HUES64 (cell line): ENCODE results near the gene BTG2. TPM values are rescaled to one million over a fixed set of nuclear protein-coding genes. Genes with fewer than 3 reads are reported as not detected.
"Not testable (repeated sequence)": the region's sequence is repeated elsewhere in the genome, so short reads cannot be mapped to it uniquely, and the experiment has no call there.

Experiments used
- H3K27ac ChIP-seq: 2 replicates; pipeline ENCODE4 v1.7.0; 2013; ENCODE audit warnings: low read depth, low read length, inconsistent platforms
- H3K27me3 ChIP-seq: 2 replicates; pipeline ENCODE4 v1.6.1; 2013; ENCODE audit warnings: mild to moderate bottlenecking, low read length; ENCODE audit not compliant: insufficient read depth
- H3K36me3 ChIP-seq: 2 replicates; pipeline ENCODE4 v1.6.1; 2013; ENCODE audit warnings: mild to moderate bottlenecking, low read length; ENCODE audit not compliant: insufficient read depth
- H3K4me1 ChIP-seq: 2 replicates; pipeline ENCODE4 v1.6.1; 2013; ENCODE audit warnings: mild to moderate bottlenecking, low read length, moderate library complexity; ENCODE audit not compliant: insufficient read depth
- H3K4me3 ChIP-seq: 2 replicates; pipeline ENCODE4 v1.5.1; 2013; ENCODE audit warnings: mild to moderate bottlenecking, low read length, moderate library complexity
- H3K9ac ChIP-seq: 2 replicates; pipeline ENCODE4 v1.6.1; 2013; ENCODE audit warnings: mild to moderate bottlenecking, low read depth, low read length
- H3K9me3 ChIP-seq: 2 replicates; pipeline ENCODE4 v1.6.1; 2013; ENCODE audit warnings: low read depth, low read length; ENCODE audit not compliant: insufficient read depth
- WGBS: fragments of 150-250, 120-280 bp; methylation state at CpG from one replicate; pipeline ENCODE4 v1.1.7; 2013; ENCODE audit warnings: missing lambda C conversion rate; 5-methylcytosine and 5-hydroxymethylcytosine counted together
- polyA plus RNA-seq, 2 experiments: library from polyadenylated mRNA; stranded (reverse); fragments of 50-300 nt; gene quantifications; one replicate each; pipeline ENCODE4 v1.2.3, GENCODE V29; 2013

The BTG2 gene, protein sequence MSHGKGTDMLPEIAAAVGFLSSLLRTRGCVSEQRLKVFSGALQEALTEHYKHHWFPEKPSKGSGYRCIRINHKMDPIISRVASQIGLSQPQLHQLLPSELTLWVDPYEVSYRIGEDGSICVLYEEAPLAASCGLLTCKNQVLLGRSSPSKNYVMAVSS
- polyA plus RNA-seq (2013, experiment 1 of 2) = 11.1 TPM
- 15.4 TPM for polyA plus RNA-seq (2013, experiment 2 of 2)

GRCh38 chr1:203304919-203305808 lies at the start of gene BTG2:
Gene BTG2 (plus strand): TSS chr1:203305519. CDS start chr1:203305607, 88 bp downstream.
- Histone ChIP-seq H3K9me3 (no peaks in the 10 kb centered on the region), H3K4me3 (peak within 1 kb of the TSS; percentile 66), H3K27me3 (peaks cover 89% of the 10 kb centered on the region), H3K9ac (peak within 1 kb of the TSS; percentile 49), H3K27ac (peak within 1 kb of the TSS; percentile 6; the same call in 1 of the 2 replicates), H3K36me3 (no peaks in the 10 kb centered on the region), H3K4me1 (peaks cover 27% of the 10 kb centered on the region)
- 2% methylated on average over 79 of the region's 79 CpGs for WGBS

DNA sequence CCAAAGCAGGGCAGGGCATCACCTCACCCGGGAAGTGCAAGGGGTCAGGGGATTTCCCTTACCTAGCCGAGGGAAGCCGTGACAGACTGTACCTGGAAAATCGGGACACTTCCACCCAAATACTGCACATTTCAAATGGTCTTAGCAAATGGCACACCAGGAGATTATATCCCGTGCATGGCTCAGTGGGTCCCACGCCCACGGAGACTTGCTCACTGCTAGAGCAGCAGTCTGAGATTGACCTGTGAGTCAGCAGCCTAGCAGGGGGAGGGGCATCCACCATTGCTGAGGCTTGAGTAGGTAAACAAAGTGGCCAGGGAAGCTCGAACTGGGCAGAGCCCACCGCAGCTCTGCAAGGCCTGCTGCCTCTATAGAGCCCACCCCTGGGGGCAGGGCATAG lies 48.7 kb upstream of the BTG2 start:
- not testable (repeated sequence) for H3K4me1 ChIP-seq, H3K27ac ChIP-seq, H3K9me3 ChIP-seq, H3K36me3 ChIP-seq, H3K9ac ChIP-seq, H3K27me3 ChIP-seq, H3K4me3 ChIP-seq
- 87% methylated on average over 9 of the region's 9 CpGs for WGBS

DNA sequence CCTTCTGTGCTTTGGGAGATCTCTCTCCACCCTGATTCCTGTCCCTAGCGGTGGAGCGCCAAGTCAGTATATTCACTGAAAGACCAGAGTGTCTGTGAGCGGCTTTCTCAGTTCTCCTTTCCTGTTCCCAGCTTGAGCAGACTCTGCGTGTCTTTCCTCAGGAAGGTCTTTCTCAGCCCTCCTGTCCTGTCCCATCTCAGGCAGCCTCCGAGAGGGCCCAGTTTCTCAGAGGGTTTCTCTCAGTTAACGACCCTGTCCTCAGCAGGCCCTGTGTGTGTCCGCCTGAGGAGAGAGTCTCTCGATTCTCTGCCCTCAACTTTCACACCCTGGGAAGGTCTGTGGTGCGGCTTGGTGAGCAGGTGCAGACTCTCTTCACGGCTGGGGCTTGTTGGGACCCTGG lies 41.8 kb upstream of the BTG2 start:
- Histone ChIP-seq H3K9me3 (no peaks in the 10 kb centered on the region), H3K27me3 (peaks cover 3% of the 10 kb centered on the region), H3K4me1 (no peaks in the 10 kb centered on the region), H3K27ac (no peak overlapping the region), H3K9ac (no peak overlapping the region), H3K36me3 (no peaks in the 10 kb centered on the region), H3K4me3 (no peak overlapping the region)
- 86% methylated on average over 10 of the region's 10 CpGs for WGBS

DNA sequence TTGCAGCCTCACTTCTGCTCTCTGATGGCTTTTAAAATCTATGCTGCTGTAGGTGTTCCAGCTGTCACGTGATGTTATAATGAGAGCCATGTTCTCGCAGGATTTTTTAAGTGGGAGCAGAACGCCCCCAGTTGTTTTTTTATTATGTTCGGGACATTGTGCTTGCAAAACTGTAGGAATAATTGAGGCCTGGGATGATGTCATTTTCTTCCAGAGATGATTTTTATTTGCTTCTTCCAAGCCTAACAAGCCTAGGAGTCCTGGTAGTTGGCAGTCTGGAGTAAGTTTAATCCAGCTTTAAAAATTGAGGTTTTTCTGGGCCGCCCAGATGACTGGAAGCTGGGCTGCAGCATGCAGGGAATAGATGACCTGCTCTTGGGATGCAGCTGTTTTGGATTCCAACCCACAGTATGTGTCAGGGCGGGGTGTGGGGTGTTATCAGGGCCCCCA lies 41.2 kb upstream of the BTG2 start:
- H3K36me3 ChIP-seq = no peaks in the 10 kb centered on the region
- H3K27ac ChIP-seq = no peak overlapping the region
- H3K27me3 ChIP-seq = peaks cover 3% of the 10 kb centered on the region
- no peak overlapping the region for H3K9ac ChIP-seq
- no peak overlapping the region for H3K4me3 ChIP-seq
- H3K9me3 ChIP-seq = no peaks in the 10 kb centered on the region
- peaks cover 3% of the 10 kb centered on the region; the same call in 1 of the 2 replicates for H3K4me1 ChIP-seq
- WGBS = 92% methylated on average over 6 of the region's 6 CpGs

DNA sequence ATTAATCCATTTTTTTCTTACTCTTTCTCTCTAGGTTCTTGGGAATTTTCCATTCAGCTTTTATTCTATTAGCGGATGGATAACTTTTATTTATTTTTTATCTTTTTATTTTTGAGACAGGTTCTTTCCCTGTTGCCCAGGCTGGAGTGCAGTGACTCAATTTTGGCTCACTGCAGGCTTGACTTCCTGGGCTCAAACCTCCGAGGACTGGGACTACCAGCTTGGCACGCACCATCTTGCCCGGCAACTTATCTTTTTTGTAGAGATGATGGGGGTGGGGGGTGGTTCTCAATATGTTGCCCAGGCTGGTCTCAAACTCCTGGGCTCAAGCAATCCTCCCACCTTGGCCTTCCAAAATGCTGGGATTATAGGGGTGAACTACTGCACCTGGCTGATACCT lies 39.8 kb upstream of the BTG2 start:
- H3K27ac ChIP-seq = no peak overlapping the region
- H3K9ac ChIP-seq = no peak overlapping the region
- H3K36me3 ChIP-seq = no peaks in the 10 kb centered on the region
- WGBS = 90% methylated on average over 4 of the region's 4 CpGs
- no peak overlapping the region for H3K4me3 ChIP-seq
- H3K9me3 ChIP-seq = no peaks in the 10 kb centered on the region
- H3K27me3 ChIP-seq = peaks cover 3% of the 10 kb centered on the region
- H3K4me1 ChIP-seq = peaks cover 3% of the 10 kb centered on the region; the same call in 1 of the 2 replicates

- not testable (repeated sequence) for H3K4me3 ChIP-seq, H3K27me3 ChIP-seq, H3K36me3 ChIP-seq, H3K9ac ChIP-seq, H3K4me1 ChIP-seq, H3K9me3 ChIP-seq, H3K27ac ChIP-seq
- WGBS = 63% methylated on average over 1 of the region's 5 CpGs
Measured at GRCh38 chr1:203266140-203266539, 39.2 kb upstream of the BTG2 start.

DNA sequence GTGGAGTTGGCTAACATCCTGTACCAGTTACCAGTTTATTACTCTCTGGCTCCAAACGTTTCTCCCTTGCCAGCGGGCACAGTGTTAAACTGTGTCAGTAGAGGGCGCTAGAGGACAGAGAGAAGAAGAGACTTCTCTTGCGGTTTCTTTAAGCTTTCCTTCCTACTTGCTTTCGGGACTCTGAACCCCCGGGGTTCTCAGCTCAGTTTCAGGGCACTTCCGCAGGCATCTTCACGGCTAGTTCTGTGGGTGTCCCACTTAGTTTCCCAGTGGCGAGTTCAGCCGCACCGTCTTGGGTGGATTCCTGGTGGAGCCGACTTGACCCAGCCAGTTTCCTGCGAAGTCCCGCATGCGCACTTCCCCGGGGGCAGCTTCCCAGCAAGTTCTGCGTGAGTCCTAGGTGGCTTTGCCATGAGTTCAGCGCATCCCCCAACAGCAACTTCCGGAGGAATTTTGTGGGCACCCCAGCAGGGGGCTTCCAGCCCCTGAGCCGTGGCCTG lies 37.9 kb upstream of the BTG2 start:
- no peaks in the 10 kb centered on the region for H3K9me3 ChIP-seq
- WGBS = 4% methylated on average over 20 of the region's 20 CpGs
- H3K36me3 ChIP-seq = no peaks in the 10 kb centered on the region
- no peak overlapping the region for H3K27ac ChIP-seq
- peaks cover 7% of the 10 kb centered on the region for H3K27me3 ChIP-seq
- peaks cover 3% of the 10 kb centered on the region; the same call in 1 of the 2 replicates for H3K4me1 ChIP-seq
- peak overlapping the region; percentile 7 for H3K9ac ChIP-seq
- H3K4me3 ChIP-seq = peak overlapping the region; percentile 66

DNA sequence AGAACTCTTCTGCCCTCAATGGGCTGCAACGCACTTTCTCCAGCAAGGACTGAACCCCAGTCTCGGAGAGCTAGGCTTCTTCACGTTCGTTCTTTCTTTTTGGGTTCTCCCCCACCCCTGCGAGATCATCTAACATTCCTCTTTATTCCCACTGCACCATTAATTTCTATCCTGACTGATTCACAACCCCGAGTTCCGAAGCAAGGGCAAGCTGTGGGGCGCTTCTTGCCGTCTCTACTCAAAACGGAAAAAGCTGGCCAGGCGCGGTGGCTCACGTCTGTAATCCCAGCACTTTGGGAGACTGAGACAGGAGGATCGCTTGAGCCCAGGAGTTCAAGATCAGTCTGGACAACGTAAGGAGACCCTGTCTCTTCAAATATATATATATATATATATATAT lies 37.4 kb upstream of the BTG2 start:
- no peak overlapping the region for H3K27ac ChIP-seq
- 74% methylated on average over 13 of the region's 15 CpGs for WGBS
- peaks cover 5% of the 10 kb centered on the region; the same call in 1 of the 2 replicates for H3K4me1 ChIP-seq
- peaks cover 12% of the 10 kb centered on the region for H3K27me3 ChIP-seq
- no peaks in the 10 kb centered on the region for H3K9me3 ChIP-seq
- no peaks in the 10 kb centered on the region for H3K36me3 ChIP-seq
- H3K4me3 ChIP-seq = peak overlapping the region; percentile 66
- H3K9ac ChIP-seq = peak overlapping the region; percentile 7; the same call in 1 of the 2 replicates

DNA sequence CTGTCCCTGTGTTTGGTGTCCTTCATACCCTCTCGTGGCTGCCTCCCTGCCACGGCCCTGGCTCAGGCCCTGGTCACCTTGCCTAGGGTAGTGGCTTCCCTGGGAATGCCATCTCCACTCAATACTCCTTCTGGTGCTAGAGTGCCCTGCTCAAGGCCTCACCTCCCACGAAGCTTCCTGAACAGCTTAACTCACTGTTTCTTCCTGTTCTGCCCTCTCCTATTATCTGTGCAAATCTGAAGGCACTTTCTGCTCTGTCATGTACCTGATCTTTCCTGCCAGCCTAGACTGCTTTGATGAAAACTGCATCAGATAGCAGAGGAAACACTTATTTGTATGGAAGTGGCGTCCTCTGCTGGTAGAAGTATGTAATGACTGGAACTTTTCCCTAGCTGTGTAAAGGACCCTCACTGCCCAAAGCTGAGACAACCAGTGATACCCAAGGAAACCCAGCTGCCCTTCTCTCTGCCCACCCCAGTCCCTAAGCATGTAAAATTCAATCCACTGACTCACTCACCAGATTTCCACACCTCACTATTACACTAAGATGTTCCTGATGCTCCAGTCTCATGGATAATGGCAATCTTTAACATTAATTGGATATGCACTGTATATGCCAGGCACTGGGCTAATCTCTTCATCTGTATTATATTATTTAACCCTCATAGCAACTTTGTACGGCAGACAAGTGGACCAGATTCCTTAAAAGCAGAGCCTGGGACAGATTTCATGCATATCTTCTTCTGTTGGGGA lies 36.2 kb upstream of the BTG2 start:
- Histone ChIP-seq H3K4me3 (no peak overlapping the region), H3K4me1 (peaks cover 10% of the 10 kb centered on the region; the same call in 1 of the 2 replicates), H3K9ac (no peak overlapping the region), H3K27ac (no peak overlapping the region), H3K36me3 (no peaks in the 10 kb centered on the region), H3K9me3 (no peaks in the 10 kb centered on the region), H3K27me3 (peaks cover 22% of the 10 kb centered on the region)
- 30% methylated on average over 5 of the region's 5 CpGs for WGBS

- WGBS = 85% methylated on average over 5 of the region's 5 CpGs
- Histone ChIP-seq H3K4me3 (no peak overlapping the region), H3K36me3 (no peaks in the 10 kb centered on the region), H3K9me3 (no peaks in the 10 kb centered on the region), H3K27me3 (peaks cover 26% of the 10 kb centered on the region), H3K9ac (no peak overlapping the region), H3K27ac (no peak overlapping the region), H3K4me1 (peaks cover 10% of the 10 kb centered on the region; the same call in 1 of the 2 replicates)
Measured at GRCh38 chr1:203269654-203270020, 35.7 kb upstream of the BTG2 start.
